ENCODE data around the gene COL6A2.

The COL6A2 gene

DNA sequence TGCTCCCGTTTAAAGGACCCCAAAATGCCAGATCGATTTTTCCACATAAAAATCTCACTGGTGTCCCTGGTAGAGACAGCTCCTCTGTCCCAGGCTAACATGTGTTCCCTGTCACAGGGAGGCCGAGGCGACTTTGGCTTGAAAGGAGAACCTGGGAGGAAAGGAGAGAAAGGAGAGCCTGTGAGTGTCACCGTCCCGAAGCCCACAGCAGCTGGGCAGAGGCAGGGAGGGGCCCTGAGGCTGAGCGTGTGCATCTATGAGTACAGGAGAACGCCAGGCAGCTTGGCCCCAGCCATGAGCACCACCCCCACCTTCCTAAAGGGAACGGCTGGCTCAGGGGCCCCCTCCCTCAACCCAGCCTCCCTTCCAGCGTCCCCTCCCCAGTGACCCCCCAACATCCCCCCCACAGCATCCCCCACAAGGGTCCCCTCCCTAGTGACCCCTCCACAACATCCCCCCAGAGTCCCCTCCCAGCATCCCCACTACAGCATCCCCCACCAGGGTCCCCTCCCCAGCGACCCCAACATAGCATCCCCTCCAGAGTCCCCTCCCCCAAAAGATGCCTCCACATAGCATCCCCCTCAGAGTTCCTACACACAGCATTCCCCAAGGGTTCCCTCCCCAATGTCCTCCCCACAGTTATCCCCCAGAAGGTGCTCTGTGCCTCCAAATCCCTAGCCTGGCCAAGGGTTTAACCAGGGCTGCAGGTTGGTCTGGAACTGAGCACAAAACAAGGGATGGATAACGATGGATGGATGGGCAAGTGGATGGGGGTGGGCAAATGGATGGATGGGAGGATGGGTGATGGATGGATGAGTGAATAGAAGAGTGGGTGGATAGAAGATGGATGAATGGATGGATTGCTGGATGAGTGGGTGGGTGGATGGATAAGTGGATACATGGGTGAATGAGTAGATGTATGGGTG, 25.1 kb downstream of the COL6A2 start:
- no peak for FAIRE-seq
- no peak for DNase-seq (ENCODE audit: insufficient read length, low spot score)
- TF ChIP-seq POLR2A (IDR thresholded peaks at IDR 0.05; ENCODE audit: low read depth, low read length): no peak

DNA sequence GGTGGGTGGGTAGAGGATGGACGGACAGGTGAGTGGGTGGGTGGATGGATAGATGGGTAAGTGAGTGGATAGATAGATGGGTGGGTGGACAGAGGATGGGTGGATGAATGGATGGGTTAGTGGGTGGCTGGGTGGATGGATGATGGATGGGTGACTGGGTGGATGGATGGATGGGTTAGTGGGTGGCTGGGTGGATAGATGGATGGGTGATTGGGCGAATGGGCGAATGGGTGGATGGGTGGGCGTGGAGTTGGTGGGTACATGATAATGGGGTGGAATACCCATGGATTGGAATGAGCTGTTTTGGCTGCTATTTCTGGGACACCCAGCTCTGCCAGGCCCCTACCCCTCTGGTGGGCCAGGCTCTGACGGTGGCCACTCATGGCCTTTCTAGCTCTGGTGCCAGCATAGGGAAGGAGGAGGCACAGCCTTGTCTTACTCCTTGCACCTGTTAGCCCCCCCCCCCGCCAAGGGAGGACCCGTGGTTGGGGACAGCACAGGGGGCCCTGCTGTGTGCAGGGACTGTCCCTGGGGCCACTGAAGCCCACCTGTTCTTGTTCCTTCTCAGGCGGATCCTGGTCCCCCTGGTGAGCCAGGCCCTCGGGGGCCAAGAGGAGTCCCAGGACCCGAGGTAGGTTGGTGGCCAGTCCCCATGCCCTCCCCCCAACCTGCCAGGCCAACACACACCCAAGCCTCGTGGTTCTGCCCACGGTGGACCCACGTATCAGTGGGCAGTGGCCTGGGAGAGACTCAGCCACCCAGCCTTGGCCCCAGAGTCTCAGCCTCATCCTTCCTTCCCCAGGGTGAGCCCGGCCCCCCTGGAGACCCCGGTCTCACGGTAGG, 26.4 kb downstream of the COL6A2 start:
- DNase-seq (ENCODE audit: insufficient read length, low spot score) (no peak), FAIRE-seq (no peak)
- no peak for TF ChIP-seq POLR2A (IDR thresholded peaks at IDR 0.05; ENCODE audit: low read depth, low read length)

DNA sequence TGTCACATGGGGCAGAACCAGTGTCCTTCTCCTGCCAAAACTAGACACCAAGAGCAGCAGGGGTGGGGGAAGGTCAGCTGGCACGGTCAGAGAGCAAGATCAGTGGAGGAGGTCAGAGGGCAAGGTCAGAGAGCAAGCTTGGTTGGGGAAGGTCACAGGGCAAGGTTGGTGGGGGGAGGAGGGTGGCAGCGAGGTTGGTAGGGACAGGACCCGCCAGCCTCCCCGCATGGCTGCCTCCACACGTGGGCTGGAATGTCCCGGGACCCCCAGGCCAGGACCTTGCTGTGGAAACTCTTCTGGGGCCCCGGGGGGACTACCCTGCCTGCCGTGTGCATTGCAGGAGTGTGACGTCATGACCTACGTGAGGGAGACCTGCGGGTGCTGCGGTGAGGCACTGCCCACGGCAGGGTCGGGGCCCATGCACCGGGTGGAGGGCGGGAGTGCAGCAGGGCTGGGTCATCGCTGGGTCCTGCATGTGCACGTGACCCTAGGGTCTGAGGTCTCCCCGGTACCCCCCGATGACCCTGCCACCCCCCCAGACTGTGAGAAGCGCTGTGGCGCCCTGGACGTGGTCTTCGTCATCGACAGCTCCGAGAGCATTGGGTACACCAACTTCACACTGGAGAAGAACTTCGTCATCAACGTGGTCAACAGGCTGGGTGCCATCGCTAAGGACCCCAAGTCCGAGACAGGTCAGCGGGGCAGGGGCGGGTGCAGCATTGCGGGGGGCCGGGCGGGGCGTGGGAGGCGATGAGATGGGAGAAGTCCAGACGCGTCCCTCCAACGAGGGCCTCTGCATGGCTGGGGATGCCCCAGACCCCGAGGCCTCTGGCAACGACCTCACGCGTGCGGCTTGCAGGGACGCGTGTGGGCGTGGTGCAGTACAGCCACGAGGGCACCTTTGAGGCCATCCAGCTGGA, 27.3 kb downstream of the COL6A2 start:
- no peak for FAIRE-seq
- TF ChIP-seq POLR2A (IDR thresholded peaks at IDR 0.05; ENCODE audit: low read depth, low read length): no peak
- no peak for DNase-seq (ENCODE audit: insufficient read length, low spot score)

DNA sequence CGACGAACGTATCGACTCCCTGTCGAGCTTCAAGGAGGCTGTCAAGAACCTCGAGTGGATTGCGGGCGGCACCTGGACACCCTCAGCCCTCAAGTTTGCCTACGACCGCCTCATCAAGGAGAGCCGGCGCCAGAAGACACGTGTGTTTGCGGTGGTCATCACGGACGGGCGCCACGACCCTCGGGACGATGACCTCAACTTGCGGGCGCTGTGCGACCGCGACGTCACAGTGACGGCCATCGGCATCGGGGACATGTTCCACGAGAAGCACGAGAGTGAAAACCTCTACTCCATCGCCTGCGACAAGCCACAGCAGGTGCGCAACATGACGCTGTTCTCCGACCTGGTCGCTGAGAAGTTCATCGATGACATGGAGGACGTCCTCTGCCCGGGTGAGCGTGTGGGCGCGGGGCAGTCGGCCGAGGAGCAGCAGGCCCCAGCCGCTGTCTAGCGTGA, 28.0 kb downstream of the COL6A2 start:
- FAIRE-seq: no peak
- TF ChIP-seq POLR2A (IDR thresholded peaks at IDR 0.05; ENCODE audit: low read depth, low read length): no peak

DNA sequence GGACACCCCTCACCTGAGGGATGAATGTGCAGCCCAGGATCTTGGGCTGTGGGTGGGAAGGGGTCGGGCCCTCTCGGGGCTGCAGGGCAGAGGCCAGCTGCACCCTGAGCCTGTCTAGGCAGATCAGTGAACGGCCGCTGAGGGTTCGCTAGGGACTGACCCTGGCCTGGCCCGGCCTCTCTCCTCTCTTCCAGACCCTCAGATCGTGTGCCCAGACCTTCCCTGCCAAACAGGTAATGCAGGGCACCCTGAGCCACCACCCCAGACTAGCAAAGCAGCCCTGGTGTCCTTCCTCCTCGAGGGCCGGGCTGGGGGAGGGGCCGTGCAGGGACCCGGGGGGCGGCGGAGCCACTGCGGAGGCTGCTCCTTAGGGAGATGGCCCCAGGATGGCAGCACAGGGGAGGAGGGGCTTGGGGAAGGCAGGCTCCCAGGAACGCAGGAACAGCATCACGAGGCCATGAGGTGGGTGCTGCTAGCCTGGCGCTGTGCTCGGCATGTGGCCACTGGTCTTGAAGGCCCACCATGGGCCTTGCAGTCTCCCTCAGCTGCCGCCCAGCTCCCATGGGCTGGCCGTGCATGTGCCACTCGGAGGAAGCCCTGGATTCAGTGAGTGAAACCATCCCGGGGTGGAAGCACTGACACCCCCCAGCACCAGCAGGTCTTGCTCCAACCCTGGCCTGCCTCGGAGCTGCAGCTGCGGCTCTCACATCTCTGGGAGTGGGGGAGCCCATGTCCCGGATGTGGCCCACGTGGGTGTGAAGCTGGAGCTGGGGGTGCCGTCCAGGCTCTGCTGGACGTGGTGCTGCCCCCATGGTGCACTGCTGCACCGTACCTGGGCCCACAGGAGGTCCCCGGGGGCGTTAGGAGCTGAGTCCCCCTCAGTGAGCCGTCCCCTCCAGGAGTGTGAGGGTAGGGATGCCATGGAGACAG, 28.7 kb downstream of the COL6A2 start:
- no peak for TF ChIP-seq POLR2A (IDR thresholded peaks at IDR 0.05; ENCODE audit: low read depth, low read length)
- no peak for FAIRE-seq
- no peak for DNase-seq (ENCODE audit: insufficient read length, low spot score)

More for the DNA sequence above, 28.0 kb downstream of the COL6A2 start:
- no peak for DNase-seq (ENCODE audit: insufficient read length, low spot score)

DNA sequence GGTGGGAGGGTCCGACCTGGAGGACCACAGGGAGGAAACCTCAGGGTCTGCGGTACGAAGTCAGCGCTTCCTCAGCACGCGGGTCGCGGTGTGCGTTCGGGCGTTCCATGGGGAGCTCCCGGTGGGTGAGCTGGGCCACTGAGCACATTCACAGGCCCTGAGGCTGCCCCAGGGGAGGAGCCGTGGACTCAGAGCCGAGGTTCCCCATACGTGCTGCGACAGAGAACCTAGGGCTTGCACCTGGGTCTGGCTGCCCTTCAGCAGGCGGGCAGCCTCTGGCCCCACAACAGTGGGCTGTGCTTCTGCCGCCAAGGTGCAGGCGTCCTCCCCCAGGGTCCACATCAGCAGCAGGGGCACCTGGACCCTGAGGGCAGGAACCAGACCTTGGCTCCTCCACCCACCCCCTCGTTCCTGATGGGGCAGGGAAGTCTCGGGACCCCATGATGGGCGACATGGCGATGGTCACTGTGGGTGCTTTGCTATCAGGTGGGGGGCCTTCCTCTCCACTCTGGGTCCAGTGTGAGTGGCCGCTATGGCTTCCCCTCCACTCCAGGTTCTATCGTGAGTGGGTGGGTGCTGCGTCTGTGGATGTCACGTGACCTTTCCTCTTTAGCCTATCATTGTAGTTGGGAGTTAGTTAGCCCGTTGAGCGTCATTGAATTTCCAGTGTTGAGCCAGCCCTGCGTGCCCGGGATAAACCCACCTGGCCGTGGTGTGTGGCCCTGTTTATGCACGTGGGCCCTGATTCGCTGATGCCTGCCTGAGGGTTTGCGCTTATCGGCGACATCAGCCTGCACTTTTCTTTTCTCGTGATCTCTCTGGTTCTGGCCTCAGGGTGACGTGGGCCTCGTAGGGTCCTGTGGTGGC, 29.6 kb downstream of the COL6A2 start:
- no peak for TF ChIP-seq POLR2A (IDR thresholded peaks at IDR 0.05; ENCODE audit: low read depth, low read length)
- FAIRE-seq: no peak
- DNase-seq (ENCODE audit: insufficient read length, low spot score): no peak

DNA sequence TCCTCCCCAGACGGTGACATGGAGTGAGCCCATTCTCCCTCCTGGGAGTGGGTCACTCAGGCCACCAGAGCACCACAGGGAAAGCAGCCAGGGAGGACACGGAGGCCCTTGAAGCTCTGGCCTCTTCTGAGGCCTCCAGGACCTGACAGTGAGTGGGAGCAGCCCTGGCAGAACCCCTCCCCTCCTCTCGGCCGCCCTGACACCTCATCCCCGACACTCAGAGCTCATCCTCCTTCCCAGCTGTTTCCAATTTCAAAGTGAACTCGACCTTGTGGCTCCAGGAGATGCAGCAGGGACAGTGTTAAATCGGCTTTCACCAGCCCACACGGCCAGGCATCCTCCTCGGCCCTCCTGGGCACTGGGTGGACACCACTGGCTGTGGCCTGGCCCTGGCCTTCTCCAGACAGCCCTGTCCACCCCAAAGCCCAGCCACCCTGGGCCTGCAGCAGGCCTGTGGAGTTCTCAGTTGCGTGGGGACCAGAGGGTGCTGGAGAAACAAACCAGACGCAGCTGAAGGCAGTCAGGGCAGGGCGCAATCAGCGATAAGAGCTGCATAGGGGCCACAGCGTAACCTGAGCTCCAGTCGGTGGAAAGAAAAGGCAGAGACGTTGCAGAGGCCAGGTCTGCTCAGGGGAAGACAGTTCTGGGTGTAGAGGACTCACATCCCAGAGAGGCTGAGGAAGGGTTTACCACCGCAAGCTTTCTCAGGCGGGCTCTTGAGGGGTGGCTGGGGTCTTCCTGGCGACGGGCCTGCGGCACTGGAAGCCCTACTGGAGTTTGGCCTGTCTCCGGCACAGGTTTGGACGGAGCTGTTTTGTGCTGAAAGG, 30.4 kb downstream of the COL6A2 start:
- no peak for TF ChIP-seq POLR2A (IDR thresholded peaks at IDR 0.05; ENCODE audit: low read depth, low read length)
- DNase-seq (ENCODE audit: insufficient read length, low spot score): no peak
- no peak for FAIRE-seq

DNA sequence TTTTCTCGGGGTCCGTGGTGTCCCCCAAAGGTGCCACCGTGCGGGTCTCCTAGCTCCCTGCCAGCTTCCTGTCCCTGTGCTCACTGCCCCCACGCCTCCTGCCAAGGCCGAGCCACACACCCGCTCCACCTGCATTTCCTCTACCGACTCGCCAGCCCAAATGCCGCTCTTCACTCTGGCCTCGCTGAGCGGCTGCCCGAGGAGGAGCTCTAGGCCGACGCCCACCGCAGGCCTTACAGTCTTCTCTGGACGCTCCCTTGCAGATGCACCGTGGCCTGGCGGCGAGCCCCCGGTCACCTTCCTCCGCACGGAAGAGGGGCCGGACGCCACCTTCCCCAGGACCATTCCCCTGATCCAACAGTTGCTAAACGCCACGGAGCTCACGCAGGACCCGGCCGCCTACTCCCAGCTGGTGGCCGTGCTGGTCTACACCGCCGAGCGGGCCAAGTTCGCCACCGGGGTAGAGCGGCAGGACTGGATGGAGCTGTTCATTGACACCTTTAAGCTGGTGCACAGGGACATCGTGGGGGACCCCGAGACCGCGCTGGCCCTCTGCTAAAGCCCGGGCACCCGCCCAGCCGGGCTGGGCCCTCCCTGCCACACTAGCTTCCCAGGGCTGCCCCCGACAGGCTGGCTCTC, 31.1 kb downstream of the COL6A2 start:
- no peak for DNase-seq (ENCODE audit: insufficient read length, low spot score)
- no peak for TF ChIP-seq POLR2A (IDR thresholded peaks at IDR 0.05; ENCODE audit: low read depth, low read length)
- no peak for FAIRE-seq

DNA sequence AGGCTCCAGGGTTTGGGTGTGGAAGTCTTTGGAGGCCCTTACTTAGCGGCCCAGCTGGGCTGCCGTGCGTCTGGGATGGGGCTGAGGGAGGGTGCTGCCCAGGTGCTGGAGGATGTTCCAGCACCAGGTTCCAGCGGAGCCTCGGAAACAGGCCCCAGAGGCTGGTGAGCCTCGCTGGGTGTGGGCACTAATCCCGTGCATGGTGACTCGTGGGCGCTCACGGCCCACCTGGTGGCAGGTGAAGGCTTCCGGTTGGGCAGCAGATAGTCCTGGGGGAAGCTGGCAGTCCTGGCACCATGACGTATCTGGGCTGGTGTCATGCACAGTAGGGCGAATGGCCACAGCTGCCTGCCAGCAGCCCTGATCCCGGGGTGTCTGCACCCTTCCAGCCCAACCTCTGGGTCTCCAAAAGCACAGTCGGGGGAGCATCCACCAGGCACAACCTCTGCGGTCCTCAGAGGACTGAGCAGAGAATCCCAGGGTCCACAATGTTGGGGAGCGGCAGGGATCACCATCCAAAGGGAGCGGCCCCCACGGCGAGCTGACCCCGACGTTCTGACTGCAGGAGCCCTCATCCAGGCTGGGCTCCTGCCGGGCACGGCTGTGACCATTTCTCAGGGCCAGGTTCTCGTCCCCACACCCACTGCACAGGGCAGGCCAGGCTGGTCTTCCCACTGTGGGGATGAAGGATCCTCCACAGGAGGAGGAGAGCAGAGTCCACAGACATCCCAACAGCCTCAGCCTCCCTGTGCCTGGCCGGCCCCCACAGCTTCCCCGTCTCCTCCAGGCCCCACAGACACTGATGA, 32.1 kb downstream of the COL6A2 start:
- DNase-seq (ENCODE audit: insufficient read length, low spot score): no peak
- no peak for FAIRE-seq
- no peak for TF ChIP-seq POLR2A (IDR thresholded peaks at IDR 0.05; ENCODE audit: low read depth, low read length)

All from H54 (cell line).